T-helper 17 cell (primary cell): ENCODE data around the gene CSTF1. TPM values are rescaled to one million over a fixed set of nuclear protein-coding genes. Genes with fewer than 3 reads are reported as not detected.
A peak's percentile ranks its signal among the peaks of the same experiment; 100 is the strongest.
"Not testable (repeated sequence)": the region's sequence is repeated elsewhere in the genome, so short reads cannot be mapped to it uniquely, and the experiment has no call there.

Experiments used
- ATAC-seq: fragments of 150-1000 bp; cut with Tn5 transposase; 2 replicates; pipeline ENCODE4 v1.10.0; 2021; ENCODE audit warnings: mild to moderate bottlenecking, moderate library complexity
- DNase-seq, 3 donors: peaks; one replicate each; pipeline versions ENCODE4 v3.0.0 to v3.0.0-alpha.2; 2020 to 2021
- H3K9me3 ChIP-seq: one replicate; pipeline ENCODE4 v1.7.0; 2013; ENCODE audit warnings: low read length, mild to moderate bottlenecking; ENCODE audit not compliant: control insufficient read depth, poor library complexity, severe bottlenecking
- H3K27ac Mint-ChIP-seq: one replicate; pipeline ENCODE4 v1.8.0; 2022; ENCODE audit warnings: mild to moderate bottlenecking, moderate library complexity, mixed read lengths
- H3K27me3 Mint-ChIP-seq: one replicate; pipeline ENCODE4 v1.8.0; 2022; ENCODE audit warnings: mixed read lengths
- H3K36me3 Mint-ChIP-seq: one replicate; pipeline ENCODE4 v1.8.0; 2022; ENCODE audit warnings: low read depth, mixed read lengths
- H3K4me1 Mint-ChIP-seq: one replicate; pipeline ENCODE4 v1.8.0; 2022; ENCODE audit warnings: mild to moderate bottlenecking, mixed read lengths
- H3K4me3 Mint-ChIP-seq: one replicate; pipeline ENCODE4 v1.8.0; 2022; ENCODE audit warnings: mild to moderate bottlenecking, moderate library complexity, mixed read lengths
- total RNA-seq, 4 donors: library from RNA in 2 of 4; stranded (reverse) in 2 of 4; gene quantifications; one replicate each; pipeline ENCODE4 v1.2.3 and lab custom pipeline; 2022 to 2026

Gene CSTF1
- total RNA-seq, 2 donors from 2014 or later: 21.8 to 23.7 TPM

DNA sequence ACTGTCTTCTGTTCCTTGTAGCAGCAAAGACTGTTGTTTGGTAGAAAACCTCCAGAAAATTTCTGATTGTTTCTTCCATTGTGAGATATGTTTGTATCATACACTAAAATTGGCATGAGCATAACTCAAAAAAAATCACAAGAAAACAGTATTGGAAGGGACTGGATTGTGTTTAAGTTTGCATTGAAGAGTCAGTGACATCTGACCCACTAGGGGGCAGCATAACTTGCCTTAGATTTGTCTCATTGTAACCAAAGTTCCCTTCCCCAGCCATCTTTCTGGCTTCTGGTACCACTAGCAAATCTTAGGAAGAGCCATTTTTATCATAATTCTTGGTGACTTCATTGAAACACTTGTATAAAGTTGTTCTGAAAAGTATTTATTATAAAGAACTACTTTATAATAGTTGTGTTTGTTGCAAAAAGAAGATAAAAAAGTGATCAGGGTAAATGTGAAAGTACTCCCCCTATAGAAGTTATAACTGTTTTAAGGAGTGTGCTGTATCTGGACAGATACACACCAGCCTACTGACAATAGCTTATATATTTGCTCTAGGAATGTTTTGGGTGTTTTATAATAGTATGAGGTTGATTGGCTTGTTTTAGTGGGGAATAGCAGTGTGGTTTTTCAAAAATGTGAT, 7.7 kb downstream of the CSTF1 start:
- peak overlapping the region; percentile 19 for H3K4me3 Mint-ChIP-seq
- ATAC-seq: peak; percentile 77
- H3K36me3 Mint-ChIP-seq: peaks cover 5% of the 10 kb centered on the region
- DNase-seq: peak; percentile 22 to 56 (median 28)
- H3K4me1 Mint-ChIP-seq: peaks cover 9% of the 10 kb centered on the region
- no peaks in the 10 kb centered on the region for H3K27me3 Mint-ChIP-seq
- no peaks in the 10 kb centered on the region for H3K9me3 ChIP-seq
- H3K27ac Mint-ChIP-seq: peak overlapping the region; percentile 69

DNA sequence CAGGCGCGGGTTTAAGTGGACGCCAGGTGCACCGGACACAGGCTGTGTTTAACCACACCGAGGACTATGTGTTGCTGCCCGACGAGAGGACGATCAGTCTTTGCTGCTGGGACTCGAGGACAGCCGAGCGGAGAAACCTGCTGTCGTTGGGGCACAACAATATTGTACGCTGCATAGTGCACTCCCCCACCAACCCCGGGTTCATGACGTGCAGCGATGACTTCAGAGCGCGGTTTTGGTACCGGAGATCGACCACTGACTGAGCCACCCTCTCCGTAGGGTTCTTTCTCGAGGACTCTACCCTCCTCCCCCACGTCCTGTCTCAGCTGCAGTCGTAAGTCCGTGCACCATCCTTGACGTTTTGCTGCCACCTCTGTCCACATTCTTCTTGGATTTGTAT, 11.0 kb downstream of the CSTF1 start:
- H3K27me3 Mint-ChIP-seq: no peaks in the 10 kb centered on the region
- DNase-seq (no peak), ATAC-seq (no peak)
- no peak overlapping the region for H3K27ac Mint-ChIP-seq
- no peaks in the 10 kb centered on the region for H3K9me3 ChIP-seq
- peaks cover 12% of the 10 kb centered on the region for H3K4me1 Mint-ChIP-seq
- H3K4me3 Mint-ChIP-seq: no peak overlapping the region
- H3K36me3 Mint-ChIP-seq: peaks cover 2% of the 10 kb centered on the region

GRCh38 chr20:56405356-56405755, 12.9 kb downstream of the CSTF1 start:
- H3K36me3 Mint-ChIP-seq, DNase-seq, H3K9me3 ChIP-seq, H3K4me3 Mint-ChIP-seq, H3K27ac Mint-ChIP-seq, H3K4me1 Mint-ChIP-seq, H3K27me3 Mint-ChIP-seq, ATAC-seq: not testable (repeated sequence)

DNA sequence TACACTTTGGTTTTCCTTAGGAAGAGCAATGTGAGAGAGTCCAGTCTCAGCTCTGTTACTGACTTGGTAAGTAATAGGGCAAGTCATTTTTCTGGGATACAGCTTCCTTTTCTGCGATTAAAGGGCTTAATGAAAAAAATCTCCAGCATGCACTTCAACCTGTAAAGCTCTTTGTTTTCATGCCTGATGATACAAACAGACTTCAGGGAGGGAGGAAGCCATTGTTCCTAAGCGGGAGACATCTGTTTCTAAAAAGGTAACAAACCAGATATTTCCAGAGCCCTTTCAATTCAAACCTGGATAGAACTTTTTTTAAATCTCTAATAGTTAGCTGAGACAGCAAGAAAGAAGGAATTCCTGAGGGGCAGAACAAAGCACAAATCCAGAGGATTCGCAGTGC, 14.5 kb downstream of the CSTF1 start:
- no peaks in the 10 kb centered on the region for H3K9me3 ChIP-seq
- no peak for ATAC-seq
- H3K4me3 Mint-ChIP-seq: no peak overlapping the region
- H3K27me3 Mint-ChIP-seq: no peaks in the 10 kb centered on the region
- H3K4me1 Mint-ChIP-seq: peaks cover 15% of the 10 kb centered on the region
- H3K27ac Mint-ChIP-seq: peak overlapping the region; percentile 34
- peaks cover 2% of the 10 kb centered on the region for H3K36me3 Mint-ChIP-seq
- DNase-seq: no peak

DNA sequence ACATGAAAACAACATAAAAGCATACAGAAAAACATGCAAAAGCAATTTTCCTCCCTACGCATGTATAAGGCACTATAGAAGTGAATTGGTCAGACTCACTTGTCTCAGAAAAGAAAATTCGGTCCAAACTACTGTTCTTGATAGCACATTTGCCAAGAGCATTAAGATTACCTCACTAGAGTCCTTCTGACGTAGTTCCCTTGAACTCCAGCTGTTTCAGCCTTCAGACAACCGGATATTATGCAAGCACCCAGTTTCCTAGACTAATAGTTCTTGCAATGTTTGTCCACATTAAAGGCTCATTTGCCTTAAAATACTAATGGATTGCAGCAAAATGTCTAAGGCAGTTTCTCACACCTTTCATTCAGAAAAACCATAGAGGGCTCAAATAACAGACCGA, 17.1 kb downstream of the CSTF1 start:
- Mint-ChIP-seq H3K36me3 (peaks cover 4% of the 10 kb centered on the region), H3K27ac (peak overlapping the region; percentile 57), H3K4me3 (no peak overlapping the region), H3K4me1 (peaks cover 26% of the 10 kb centered on the region), H3K27me3 (no peaks in the 10 kb centered on the region)
- DNase-seq (no peak), ATAC-seq (no peak)
- no peaks in the 10 kb centered on the region for H3K9me3 ChIP-seq

GRCh38 chr20:56409956-56410355, 17.5 kb downstream of the CSTF1 start:
- Mint-ChIP-seq H3K27ac (peak overlapping the region; percentile 57), H3K36me3 (peaks cover 4% of the 10 kb centered on the region), H3K4me3 (no peak overlapping the region)

DNA sequence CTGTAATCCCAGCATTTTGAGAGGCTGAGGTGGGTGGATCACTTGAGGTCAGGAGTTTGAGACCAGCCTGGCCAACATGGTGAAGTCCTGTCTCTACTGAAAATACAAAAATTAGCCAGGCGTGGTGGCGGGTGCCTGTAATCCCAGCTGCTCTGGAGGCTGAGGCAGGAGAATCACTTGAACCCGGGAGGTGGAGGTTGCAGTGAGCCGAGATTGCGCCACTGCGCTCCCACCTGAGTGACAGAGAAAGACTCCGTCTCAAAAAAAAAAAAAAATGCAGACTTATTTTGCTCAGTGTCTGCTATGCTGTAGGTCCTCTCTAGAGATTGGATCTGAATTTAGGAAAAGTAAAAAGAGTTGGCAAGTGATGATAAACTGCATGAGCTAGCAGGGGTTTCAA, 18.8 kb downstream of the CSTF1 start:
- peak overlapping the region; percentile 92 for H3K4me3 Mint-ChIP-seq
- H3K27ac Mint-ChIP-seq: peak overlapping the region; percentile 92
- H3K36me3 Mint-ChIP-seq, H3K27me3 Mint-ChIP-seq, ATAC-seq, DNase-seq, H3K9me3 ChIP-seq: not testable (repeated sequence)
- H3K4me1 Mint-ChIP-seq: peaks cover 26% of the 10 kb centered on the region

More at GRCh38 chr20:56409956-56410355, 17.5 kb downstream of the CSTF1 start:
- no peaks in the 10 kb centered on the region for H3K9me3 ChIP-seq
- ATAC-seq (no peak), DNase-seq (no peak)
- Mint-ChIP-seq H3K27me3 (no peaks in the 10 kb centered on the region), H3K4me1 (peaks cover 28% of the 10 kb centered on the region)

DNA sequence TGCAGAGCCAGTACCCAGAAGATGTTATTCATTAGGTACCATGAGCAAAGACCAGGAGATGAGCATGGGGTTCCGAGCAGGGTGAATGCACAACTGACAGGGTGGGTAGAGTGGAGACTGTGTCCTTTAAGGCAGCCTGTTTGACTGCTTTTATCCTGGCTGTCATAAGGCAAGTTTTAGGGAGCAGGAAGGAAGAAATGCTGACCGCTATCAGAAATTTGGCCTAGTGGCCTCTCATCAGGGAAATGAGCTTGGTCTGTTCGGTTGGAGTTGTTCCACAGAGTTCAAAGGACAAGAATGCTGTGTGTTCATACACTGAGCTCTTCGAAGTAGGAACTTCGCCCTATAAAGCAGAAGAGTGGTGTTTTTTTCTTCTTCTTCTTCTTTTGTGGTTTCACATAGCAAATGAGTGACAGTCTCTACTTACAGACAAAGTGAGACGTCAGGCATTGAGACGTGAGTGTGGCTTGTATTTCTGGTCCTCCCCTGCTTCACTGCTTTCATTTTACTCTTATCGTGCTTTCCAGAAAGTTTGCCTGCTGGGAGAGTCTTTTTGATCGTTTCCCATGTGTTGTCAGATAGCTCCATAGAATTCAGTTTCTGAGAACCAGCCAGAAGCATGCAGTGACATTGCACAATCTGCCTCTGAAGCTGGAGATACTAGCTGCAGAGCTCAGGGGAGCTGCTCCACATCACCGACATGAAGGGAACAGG, 19.5 kb downstream of the CSTF1 start, which contains the start of gene CASS4:
Gene CASS4 (plus strand): TSS at position 502 of the 714 bp plus-strand sequence. CDS start 199 bp downstream, at position 701.
- peaks cover 4% of the 10 kb centered on the region for H3K36me3 Mint-ChIP-seq
- peaks cover 27% of the 10 kb centered on the region for H3K4me1 Mint-ChIP-seq
- H3K4me3 Mint-ChIP-seq: peak within 1 kb of the TSS; percentile 92
- no peaks in the 10 kb centered on the region for H3K27me3 Mint-ChIP-seq
- ATAC-seq (peak; percentile 86), DNase-seq (no peak)
- no peaks in the 10 kb centered on the region for H3K9me3 ChIP-seq
- peak within 1 kb of the TSS; percentile 92 for H3K27ac Mint-ChIP-seq

GRCh38 chr20:56412473-56412790, 20.0 kb downstream of the CSTF1 start:
- no peaks in the 10 kb centered on the region for H3K9me3 ChIP-seq
- ATAC-seq (no peak), DNase-seq (no peak)
- no peaks in the 10 kb centered on the region for H3K27me3 Mint-ChIP-seq
- peak overlapping the region; percentile 92 for H3K27ac Mint-ChIP-seq
- H3K36me3 Mint-ChIP-seq: peaks cover 6% of the 10 kb centered on the region
- H3K4me1 Mint-ChIP-seq: peaks cover 32% of the 10 kb centered on the region
- H3K4me3 Mint-ChIP-seq: peak overlapping the region; percentile 92

GRCh38 chr20:56412949-56413348, 20.5 kb downstream of the CSTF1 start:
- no peaks in the 10 kb centered on the region for H3K27me3 Mint-ChIP-seq
- peak overlapping the region; percentile 92 for H3K27ac Mint-ChIP-seq
- H3K36me3 Mint-ChIP-seq: peaks cover 6% of the 10 kb centered on the region
- no peaks in the 10 kb centered on the region for H3K9me3 ChIP-seq
- peaks cover 36% of the 10 kb centered on the region for H3K4me1 Mint-ChIP-seq
- DNase-seq (no peak), ATAC-seq (no peak)
- H3K4me3 Mint-ChIP-seq: peak overlapping the region; percentile 92

DNA sequence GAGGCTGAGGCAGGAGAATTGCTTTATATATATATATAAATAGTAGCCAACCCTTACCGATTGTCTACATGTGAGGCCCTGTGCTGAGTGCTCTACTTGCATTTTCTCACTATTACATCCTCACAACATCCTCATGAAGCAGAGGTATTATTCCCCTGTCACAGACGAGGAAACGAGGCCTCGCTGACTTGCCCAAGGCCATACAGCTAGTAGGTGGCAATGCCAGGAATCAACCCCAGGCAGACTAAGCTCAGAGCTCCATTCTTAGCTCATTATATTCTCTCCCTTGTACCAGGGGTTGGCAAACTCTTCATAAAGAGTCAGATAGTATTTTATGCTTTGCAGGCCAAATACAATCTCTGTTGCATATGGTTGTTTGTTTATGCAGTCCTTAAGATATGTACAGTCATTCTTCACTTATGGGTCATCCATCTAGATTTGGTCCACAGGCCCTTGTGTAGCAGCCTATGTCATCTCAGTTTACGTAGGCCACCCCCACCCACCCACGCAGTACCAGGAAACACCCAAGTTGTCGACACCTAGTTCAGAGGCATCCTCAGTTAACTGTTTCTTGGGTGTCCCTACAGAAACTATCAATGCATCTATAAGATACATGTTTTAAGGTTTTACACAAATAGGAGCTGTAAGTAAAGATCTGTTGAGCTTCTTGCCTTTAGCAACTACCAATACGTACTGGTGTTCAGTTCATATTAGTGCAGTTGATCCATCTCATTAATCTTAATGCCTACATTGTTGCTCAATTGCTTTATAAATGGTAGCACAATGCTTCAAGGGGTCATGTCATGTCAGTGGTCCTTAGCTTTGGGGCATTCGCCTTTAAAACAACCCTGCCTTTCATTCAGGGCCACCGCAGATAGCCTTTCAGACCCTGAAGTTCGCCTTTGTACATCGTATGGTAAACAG, 22.7 kb downstream of the CSTF1 start:
- H3K36me3 Mint-ChIP-seq: peaks cover 4% of the 10 kb centered on the region
- DNase-seq (no peak), ATAC-seq (peak; percentile 42)
- H3K9me3 ChIP-seq: no peaks in the 10 kb centered on the region
- H3K27ac Mint-ChIP-seq: peak overlapping the region; percentile 92
- no peaks in the 10 kb centered on the region for H3K27me3 Mint-ChIP-seq
- H3K4me1 Mint-ChIP-seq: peaks cover 44% of the 10 kb centered on the region
- H3K4me3 Mint-ChIP-seq: peak overlapping the region; percentile 63

GRCh38 chr20:56417402-56417801, 25.0 kb downstream of the CSTF1 start:
- H3K36me3 Mint-ChIP-seq: peaks cover 2% of the 10 kb centered on the region
- ATAC-seq (no peak), DNase-seq (no peak)

GRCh38 chr20:56417911-56418310, 25.5 kb downstream of the CSTF1 start:
- ATAC-seq: no peak
- peak overlapping the region; percentile 83 for H3K27ac Mint-ChIP-seq
- peak overlapping the region; percentile 32 for H3K4me3 Mint-ChIP-seq
- H3K27me3 Mint-ChIP-seq: no peaks in the 10 kb centered on the region
- no peaks in the 10 kb centered on the region for H3K9me3 ChIP-seq
- DNase-seq: no peak
- H3K36me3 Mint-ChIP-seq: peaks cover 2% of the 10 kb centered on the region
- peaks cover 48% of the 10 kb centered on the region for H3K4me1 Mint-ChIP-seq

More at GRCh38 chr20:56417402-56417801, 25.0 kb downstream of the CSTF1 start:
- H3K4me3 Mint-ChIP-seq: peak overlapping the region; percentile 32
- H3K27me3 Mint-ChIP-seq: no peaks in the 10 kb centered on the region
- H3K9me3 ChIP-seq: no peaks in the 10 kb centered on the region
- H3K27ac Mint-ChIP-seq: peak overlapping the region; percentile 83
- peaks cover 44% of the 10 kb centered on the region for H3K4me1 Mint-ChIP-seq
